Stimulated activated CD8-positive, alpha-beta memory T cell treated with anti-CD3 and anti-CD28 coated beads, Interleukin-4, amount 100 ng/mL, for 1 hour (primary cell): ENCODE data around the gene ZBTB3.
"Not testable (repeated sequence)": the region's sequence is repeated elsewhere in the genome, so short reads cannot be mapped to it uniquely, and the experiment has no call there.

ENCODE experiments used
- DNase-seq, 2 donors: peaks; one replicate each; pipeline ENCODE4 v3.0.0-alpha.2; 2020; ENCODE audit warnings: low read depth in 2 of 2, low spot score in 1 of 2

The ZBTB3 gene

DNA sequence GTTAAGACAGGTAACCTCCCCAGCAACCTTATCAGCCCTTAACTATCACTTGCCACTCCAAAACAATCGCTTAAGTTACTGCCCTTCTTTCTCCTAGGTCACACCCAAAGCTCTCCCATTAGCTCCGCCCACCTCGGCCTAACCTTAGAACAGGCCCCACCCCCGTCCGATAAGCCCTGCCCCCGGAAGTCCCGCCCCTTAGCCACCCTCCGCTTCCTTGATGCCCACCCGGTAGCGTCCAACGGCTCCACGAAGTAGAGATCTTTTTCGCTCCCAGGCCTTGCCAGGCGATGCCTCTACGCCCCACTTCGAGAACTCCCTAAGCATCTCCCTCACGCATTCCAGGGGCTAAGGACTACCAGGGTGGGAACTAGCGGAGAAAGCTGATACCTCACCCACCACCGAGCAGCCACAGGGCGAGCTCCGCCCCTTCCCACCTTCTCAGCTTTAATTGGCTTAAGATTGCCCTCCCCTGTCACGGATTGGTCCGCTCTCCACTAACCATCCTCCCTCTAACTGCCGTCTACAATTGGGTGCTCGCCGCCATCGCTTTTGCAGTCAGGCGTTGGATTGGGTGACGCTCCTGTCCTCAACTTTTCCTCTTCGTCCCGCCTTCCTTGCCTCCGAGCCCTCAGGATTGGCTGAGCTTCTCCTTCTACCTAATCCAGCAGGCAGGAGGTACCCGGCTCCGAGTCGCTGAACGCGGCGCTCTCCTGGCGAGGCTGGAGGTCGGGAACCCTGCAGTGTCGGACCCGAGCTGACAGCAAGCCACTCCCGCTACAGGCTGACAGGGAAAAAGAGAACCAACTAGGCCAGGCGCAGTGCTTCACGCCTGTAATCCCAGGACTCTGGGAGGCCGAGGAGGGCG is at the start of gene ZBTB3:
Gene ZBTB3 (minus strand): TSS at position 425 of the 868 bp plus-strand sequence. CDS start 496 bp downstream, outside the sequence.
- DNase-seq = peak; percentile 93 to 97

DNA sequence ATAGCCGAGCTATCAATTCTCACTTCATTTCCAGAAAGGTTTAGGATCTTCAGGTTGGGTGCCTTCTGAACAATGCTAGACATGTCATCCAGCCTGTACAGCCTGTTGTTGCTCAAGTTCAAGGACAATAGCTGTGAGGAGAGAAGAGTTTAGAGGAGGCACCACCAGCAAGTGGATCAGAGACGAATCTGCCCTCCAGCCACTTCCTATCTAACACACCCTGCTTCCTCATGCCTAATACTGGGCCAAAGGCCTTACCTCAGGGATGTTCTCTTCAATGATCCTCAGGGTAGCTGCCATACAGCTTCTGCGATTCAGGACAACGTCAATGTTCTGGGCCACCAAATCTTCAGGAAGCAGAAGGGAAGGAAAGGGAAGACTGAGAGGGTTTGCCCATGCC is 47.1 kb upstream of the ZBTB3 start:
- no peak for DNase-seq

DNA sequence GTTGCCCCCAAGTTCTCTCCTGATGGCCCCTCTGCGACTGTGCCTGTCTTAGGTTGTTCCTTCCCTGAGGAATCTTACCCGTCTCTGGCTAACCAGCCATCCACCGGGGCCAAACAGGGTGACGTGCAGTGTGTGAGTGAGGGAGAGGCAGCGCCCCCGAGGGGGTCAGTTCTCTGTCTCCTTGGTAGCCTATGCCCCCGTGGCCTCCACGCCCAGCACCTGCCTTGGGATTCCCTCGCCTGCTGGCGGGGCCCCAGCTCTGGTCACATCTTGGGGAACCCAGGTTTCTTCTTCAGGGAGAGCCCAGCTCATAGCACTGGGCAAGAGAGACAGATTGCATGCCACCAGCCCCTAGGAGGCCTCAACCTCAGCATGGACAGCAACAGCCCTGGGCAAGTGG is 45.5 kb upstream of the ZBTB3 start:
- DNase-seq = no peak

DNA sequence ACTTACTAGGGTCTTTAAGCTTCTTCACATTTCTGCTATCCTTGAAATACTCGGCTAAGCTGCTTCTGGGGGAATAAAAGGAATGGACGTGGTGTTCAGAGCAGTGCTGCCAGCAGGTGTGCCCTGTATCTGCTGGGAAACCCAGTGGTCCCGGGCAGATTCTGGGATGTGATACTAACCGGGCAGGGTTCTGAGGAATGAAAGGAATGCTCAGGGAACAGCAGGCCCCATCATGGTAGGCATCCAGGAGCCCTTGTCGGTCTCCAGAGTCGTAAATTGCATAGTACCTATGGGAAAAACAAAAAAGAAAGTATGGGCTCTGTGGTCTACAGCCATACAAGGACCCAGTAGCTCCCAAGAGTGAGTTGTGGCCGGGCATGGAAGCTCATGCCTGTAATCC is 42.3 kb upstream of the ZBTB3 start:
- no peak for DNase-seq

DNA sequence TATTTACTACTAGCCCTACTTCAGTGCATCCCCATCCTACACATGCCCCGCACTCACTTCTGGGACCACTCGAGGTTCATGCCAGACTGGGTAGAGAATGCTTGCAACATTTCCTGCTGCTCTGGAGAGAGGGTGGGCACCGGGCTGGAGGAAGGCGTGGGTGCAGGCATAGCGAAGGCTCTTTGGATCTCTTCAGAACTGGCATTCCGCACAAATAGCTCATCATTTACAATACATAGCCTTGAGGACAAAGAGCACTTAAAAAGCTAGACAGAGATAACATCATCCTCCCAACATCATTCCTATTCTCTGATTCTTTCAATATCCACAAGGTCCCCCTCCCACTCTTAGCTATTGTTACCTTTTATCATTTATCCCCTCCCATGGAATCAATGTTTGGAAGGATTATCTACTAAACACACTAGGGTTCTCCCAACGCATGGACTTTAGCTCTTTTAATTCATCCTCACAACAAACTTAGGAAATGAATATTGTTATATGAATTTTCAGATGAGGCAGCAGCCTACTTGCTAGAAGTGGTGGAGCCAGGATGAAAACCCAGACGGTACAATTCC is 40.3 kb upstream of the ZBTB3 start:
- no peak for DNase-seq

DNA sequence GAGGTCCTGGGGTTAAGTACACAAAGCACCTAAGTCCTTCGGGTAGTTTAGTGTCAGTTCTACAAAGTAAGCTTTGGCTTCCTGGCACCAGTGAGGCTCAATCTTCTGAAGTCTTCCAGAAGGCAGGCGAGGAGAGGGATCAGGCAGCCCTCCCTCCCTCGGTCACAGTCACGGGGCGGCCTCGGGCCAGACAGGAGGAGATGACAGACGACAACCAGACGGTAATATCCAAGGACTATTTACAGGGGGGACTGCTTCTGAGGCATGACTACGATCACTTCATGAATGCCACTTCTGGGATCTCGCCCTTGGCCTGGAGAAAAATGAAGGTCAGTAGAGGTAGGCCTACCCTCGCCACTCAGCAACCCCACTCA is 38.2 kb upstream of the ZBTB3 start:
- DNase-seq = no peak

DNA sequence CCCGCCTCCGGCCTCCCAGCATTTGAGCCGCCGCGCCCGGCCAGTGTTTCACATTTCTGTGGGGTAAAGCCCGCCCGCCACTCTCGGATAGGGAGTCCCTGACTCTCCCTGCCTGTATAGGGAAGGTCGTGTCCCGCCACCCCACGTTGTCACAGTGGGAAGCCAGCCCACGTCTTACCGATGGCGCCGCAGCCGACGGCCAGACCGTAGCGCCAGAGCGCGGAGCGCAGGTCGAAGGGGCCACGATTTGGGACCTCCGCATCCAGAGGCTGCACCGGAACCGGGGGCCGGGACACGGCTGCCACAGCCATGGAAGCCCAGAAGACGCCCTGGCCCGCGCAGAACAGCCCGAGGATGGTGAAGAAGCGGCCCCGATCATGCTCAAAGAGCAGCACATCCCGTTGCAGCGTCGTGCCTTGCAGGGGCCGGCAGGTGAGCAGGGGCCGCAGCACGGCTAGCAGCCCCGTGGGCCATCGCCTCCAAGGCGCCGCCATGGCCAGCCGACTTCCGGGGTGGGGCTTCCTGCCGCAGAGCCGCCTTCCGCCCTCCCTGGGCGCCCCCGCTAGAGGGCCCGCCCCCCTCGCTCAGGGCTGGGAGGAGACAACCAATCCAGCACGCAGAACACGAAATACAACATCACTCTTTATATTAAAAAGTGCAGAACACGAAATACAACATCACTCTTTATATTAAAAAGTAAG is 37.7 kb upstream of the ZBTB3 start, which contains the start of gene TMEM223:
Gene TMEM223 (minus strand): TSS at position 506 of the 701 bp plus-strand sequence. CDS start 12 bp downstream, at position 494.
- peak; percentile 71 to 80 for DNase-seq

DNA sequence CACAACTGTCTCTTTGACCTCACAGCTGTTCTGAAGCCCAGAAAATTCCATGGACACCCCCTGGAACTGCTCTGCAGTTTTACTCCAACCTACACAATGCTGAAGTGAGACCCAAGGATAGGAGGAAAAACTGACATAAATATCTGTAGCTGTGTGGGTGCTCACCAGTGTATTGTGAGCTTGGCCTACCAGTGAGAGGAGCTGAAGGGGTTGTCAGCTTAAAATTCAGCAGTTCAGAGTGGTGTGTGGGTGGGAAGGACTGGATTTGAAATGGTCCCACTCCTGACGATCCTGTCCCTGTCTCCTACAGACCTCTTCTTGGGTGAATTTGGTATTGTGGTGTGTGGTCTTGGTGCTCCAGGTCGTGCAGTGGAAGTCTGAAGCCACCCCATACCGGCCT is 35.6 kb upstream of the ZBTB3 start:
- no peak for DNase-seq

DNA sequence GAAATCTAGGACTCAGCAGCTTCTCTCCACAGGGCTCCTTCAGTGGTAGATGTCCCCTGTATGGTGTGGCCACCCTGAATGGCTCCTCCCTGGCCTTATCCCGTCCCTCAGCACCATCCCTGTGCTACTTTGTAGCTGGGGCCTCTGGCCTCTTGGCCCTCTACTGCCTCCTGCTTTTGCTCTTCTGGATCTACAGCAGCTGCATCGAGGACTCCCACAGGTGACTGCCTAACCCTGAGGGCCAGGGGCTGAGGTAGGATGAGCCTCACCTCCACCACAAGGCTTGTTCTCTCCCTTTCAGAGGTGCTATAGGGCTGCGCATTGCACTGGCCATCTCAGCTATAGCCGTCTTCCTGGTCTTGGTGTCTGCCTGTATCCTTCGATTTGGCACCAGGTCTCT is 35.0 kb upstream of the ZBTB3 start:
- DNase-seq = no peak

DNA sequence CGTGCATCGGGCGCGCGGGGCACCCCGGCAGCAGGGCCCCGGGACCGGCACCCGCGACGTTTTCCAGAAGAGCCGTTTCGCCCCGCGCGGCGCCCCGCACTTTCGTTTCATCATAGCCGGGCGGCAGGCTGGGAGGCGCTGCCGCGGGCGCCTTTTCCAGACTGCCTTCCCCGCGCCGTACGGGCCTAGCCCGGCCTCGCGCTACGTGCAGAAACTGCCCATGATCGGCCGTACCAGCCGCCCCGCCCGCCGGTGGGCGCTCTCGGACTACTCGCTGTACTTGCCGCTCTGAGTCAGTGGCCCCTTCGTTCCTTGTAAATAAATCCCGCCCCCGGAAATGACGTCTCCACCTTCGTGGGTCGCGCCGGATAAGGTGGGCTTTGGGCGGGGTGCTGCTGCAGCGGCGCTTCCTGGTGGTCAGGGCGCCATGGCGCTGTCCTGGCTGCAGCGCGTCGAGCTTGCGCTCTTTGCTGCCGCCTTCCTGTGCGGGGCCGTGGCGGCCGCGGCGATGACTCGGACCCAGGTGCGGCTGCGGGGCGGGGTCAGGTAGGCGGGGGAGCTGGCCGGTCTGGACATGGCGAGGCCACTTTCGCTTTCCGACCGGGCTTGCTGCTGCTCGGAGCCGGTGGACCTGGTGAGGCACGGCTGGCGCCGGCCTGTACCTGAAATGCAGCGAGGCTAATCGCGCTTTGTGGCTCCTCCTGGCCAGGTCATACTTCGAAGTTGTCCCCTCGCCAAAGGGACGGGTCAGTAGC is 33.2 kb upstream of the ZBTB3 start, which contains the start of gene TMEM179B:
Gene TMEM179B (plus strand): TSS at position 398 of the 755 bp plus-strand sequence. CDS start 30 bp downstream, at position 428.
- DNase-seq = peak; percentile 98 to 100

DNA sequence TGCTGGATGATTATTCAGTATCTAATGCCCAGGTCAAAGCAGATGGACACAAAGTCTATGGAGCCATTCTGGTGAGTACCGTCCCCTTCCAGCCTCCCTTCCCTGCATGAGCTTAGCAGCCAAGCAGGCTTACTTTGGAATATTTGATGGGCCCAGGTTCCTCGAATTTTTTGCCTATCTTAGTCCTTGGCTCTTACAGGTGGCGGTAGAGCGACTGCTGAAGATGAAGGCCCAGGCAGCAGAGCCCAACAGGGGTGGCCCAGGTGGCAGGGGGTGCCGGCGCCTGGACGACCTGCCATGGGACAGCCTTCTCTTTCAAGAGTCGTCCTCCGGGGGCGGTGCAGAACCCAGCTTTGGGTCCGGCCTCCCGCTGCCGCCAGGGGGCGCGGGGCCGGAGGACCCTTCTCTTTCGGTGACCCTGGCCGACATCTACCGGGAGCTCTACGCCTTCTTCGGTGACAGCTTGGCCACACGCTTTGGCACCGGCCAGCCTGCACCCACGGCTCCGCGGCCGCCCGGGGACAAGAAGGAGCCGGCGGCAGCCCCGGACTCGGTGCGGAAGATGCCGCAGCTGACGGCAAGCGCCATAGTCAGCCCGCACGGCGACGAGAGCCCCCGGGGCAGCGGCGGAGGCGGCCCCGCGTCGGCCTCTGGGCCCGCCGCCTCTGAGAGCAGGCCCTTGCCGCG is 32.5 kb upstream of the ZBTB3 start:
- peak; percentile 67 to 72 for DNase-seq

DNA sequence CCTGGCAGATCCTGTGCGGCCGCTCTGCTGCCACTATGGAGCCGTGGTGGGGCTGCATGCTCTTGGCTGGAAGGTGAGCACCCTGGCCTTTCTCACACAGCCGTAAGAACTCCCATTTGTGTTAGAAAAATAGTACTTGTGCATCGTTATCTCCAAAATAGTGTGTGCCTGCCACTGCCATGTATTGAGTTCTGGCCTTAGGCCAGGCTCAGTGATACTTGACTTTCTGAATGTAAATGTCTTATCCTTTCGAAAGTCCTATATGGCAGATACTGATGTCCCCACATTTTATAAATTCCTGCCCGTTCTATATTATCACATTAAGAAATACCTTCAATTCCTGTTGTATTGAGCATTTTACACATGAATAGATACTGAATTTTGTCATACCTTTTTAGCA is 28.8 kb upstream of the ZBTB3 start:
- DNase-seq = no peak

DNA sequence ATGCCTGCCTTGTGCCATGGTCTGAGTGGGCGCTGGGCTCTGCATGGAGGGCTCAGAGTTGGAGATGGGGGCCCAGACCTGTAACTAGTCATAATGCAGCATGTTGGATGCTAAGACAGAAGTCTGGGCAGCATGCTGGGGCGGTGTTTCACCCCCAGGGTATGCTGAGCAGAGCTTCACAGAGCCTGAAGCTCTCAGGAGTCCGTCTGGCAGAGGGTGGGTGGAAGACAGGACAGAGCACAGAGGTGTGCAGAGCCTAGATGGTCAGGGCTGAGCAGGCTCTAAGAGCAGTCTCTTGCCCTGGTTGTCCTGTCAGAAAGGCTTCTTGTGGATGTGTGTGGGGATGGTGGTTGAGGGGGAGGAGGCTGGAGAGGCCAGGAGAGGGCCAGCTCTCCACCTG is 24.5 kb upstream of the ZBTB3 start:
- DNase-seq = no peak

DNA sequence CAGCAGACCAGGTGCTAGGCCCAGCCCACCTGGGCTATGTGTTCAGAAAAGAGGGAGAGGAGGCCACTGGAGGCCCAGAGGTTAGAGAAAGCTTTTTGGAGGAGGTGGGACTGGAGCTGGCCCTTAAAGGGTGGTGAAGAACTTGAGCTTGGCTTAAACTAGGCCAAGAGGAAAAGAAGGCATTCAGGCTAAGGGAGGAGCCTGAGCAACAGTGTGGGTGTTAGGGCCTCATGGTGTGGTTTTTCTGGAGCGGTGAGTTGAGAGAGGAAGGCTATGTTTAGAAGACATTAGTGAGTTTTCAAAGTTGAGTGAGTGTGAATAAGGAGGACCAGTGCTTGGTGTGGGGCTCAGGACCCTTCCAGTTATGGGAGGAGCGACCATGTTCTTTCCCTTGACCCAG is 23.4 kb upstream of the ZBTB3 start:
- DNase-seq = no peak

DNA sequence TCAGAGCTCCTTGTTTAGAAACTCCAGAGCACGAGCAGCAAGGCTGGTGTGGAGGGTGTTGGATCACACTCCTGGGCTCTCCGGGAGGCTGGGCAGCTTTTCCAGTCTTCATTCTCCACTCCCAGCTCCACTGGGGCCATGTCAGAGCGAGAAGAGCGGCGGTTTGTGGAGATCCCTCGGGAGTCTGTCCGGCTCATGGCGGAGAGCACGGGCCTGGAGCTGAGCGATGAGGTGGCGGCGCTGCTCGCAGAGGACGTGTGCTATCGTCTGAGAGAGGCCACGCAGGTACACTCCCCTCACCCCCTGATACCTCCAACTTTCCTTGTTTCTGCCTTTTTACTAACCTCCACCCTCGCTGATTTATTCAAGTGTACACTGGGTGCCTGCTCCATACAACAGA is 21.7 kb upstream of the ZBTB3 start:
- no peak for DNase-seq

DNA sequence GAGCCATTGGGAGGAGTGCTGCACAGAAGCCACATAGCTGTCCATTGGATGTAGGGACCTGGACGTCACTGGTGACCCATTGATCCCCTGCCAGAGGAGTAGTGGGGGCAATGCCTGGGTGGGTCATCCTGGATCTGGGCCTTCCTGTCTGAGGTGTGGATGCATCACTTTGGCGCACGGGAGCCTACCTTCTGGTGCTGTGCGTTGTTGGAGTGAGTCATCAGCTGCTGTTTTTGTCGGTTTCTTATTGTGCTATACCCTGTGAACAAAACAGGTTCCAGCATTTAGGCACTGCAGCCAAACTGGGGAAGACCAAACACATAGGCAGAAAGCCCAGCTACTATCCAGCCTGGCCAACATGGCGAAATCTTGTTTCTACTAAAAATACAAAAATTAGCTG is 20.4 kb upstream of the ZBTB3 start:
- DNase-seq = no peak

DNA sequence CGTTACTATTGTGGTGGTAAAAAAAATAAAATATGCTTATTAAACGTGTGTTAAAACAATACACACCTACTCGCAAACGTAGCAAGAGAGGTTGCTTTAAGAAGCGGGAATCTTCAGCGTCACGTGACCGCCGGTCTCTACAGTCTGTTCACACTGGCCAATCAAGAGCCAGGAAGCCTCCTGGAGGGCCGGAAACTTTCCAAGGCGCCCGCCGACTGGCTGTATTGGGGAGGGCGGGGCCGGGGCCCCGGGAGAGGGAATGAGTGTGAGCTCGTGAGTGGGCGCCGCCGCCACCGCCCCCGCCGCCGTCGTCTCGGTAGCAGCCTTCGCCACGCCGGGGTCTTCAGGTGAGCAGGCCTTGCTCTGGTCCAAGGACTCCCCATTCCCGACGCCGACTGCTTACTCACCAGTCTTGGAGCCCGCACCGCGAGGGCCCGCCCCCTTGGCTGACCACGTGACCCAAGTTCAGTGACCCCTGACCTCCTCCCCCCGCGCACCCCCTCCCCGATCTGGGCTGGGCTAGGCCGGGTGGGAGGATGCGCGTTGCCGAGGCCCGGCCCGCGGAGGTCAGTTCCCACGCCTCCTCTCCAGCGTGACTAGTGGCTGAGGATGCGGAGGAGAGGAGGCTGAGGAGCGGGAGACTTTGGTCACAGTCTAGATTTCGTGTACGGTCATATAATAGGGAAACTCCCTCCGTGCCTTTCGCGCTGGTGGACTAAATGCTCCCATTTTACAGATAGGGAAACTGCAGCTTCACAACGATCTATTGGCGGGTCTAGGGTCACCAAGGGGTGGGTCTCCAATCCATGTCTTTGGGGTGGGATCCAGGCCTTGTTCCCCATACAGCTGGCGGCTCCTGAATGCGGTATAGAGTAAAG is 17.4 kb upstream of the ZBTB3 start, which contains the start of gene TAF6L:
Gene TAF6L (plus strand): TSS at position 253 of the 878 bp plus-strand sequence. CDS start 4,388 bp downstream, outside the sequence.
- DNase-seq = peak; percentile 77 to 81

DNA sequence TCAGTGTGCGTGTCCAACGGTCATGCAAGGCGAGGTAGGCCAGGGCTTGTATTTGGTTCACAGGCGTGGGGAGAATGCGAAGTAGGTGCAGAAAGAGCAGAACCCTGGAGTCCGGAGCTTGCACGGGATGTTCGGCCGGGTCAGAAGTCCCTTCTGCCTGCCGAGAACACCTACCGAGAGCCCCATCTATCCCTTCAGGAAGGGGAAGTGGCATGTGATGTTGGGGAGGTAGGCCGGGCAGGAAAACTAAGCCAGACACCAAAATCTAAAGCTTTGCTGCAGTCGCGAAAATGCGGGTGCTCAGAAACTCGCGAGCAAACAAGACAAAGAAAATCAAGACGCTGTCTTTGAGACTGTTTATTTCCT is 16.8 kb upstream of the ZBTB3 start:
- no peak for DNase-seq

DNA sequence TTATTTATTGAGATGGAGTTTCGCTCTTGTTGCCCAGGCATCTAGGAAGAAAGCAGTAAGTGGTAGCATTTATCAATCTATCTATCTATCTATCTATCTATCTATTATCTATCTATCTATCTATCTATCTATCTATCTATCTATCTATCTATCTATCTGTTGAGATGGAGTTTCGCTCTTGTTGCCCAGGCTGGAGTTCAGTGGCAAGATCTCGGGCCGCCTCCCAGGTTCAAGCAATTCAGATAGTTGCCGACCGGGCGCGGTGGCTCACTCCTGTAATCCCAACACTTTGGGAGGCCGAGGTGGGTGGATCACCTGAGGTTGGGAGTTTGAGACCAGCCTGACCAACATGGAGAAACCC is 6.9 kb upstream of the ZBTB3 start:
- not testable (repeated sequence) for DNase-seq
